ENCODE results near the gene CAPN5. TPM values are rescaled to one million over a fixed set of nuclear protein-coding genes. Genes with fewer than 3 reads are reported as not detected.

The CAPN5 gene
- total and polyA plus RNA-seq, 10 of the 15 experiments (the other 5 are each of a cell fraction or from before 2014, with no cell fraction given): 0.02 to 0.33 (median 0.07) TPM; not detected in 3

DNA sequence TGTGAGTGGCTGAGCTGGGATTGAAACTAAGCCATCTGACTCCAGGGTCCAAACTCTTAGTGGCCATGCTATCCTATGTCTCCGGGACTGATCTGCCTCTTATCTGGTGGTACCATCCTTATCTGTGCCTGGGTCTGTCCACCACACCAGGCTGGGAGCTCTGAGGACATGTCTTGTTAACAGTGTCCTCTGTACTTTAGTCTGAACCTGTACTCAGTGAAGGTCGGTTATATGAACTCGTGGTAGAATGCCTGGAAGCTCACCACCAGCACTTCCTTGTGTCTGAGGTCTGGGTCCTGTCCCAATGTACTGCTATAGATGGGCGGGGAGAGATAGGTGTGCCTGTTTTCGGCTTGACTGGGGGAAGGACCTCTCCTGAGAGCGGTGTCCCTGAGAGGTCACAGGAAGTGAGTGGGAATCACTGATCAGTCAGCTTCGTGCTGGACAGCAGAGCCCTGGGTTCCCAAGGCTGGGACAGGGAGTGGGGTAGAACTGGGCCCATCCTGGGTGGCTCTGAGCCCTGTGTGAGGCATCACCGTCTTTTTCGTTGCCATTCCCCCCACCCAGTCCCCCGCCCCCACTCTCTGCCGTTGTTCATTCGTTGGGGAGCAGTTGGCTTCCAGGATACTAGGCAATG lies 70.1 kb downstream of the CAPN5 start (continued):
- TF ChIP-seq NR2C2 (IDR thresholded peaks at IDR 0.05; ENCODE audit: borderline replicate concordance, control insufficient read depth, insufficient read length, low read depth) (no peak), JUNB (IDR thresholded peaks at IDR 0.05) (no peak), MXI1 (IDR thresholded peaks at IDR 0.05; ENCODE audit: low read depth, low read length) (no peak)
- TF ChIP-seq, protein P1, sequence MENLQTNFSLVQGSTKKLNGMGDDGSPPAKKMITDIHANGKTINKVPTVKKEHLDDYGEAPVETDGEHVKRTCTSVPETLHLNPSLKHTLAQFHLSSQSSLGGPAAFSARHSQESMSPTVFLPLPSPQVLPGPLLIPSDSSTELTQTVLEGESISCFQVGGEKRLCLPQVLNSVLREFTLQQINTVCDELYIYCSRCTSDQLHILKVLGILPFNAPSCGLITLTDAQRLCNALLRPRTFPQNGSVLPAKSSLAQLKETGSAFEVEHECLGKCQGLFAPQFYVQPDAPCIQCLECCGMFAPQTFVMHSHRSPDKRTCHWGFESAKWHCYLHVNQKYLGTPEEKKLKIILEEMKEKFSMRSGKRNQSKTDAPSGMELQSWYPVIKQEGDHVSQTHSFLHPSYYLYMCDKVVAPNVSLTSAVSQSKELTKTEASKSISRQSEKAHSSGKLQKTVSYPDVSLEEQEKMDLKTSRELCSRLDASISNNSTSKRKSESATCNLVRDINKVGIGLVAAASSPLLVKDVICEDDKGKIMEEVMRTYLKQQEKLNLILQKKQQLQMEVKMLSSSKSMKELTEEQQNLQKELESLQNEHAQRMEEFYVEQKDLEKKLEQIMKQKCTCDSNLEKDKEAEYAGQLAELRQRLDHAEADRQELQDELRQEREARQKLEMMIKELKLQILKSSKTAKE (IDR thresholded peaks at IDR 0.05; ENCODE audit: low read depth, poor library complexity, severe bottlenecking): no peak
- TF ChIP-seq, protein P2, sequence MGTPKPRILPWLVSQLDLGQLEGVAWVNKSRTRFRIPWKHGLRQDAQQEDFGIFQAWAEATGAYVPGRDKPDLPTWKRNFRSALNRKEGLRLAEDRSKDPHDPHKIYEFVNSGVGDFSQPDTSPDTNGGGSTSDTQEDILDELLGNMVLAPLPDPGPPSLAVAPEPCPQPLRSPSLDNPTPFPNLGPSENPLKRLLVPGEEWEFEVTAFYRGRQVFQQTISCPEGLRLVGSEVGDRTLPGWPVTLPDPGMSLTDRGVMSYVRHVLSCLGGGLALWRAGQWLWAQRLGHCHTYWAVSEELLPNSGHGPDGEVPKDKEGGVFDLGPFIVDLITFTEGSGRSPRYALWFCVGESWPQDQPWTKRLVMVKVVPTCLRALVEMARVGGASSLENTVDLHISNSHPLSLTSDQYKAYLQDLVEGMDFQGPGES (IDR thresholded peaks at IDR 0.05): no peak

DNA sequence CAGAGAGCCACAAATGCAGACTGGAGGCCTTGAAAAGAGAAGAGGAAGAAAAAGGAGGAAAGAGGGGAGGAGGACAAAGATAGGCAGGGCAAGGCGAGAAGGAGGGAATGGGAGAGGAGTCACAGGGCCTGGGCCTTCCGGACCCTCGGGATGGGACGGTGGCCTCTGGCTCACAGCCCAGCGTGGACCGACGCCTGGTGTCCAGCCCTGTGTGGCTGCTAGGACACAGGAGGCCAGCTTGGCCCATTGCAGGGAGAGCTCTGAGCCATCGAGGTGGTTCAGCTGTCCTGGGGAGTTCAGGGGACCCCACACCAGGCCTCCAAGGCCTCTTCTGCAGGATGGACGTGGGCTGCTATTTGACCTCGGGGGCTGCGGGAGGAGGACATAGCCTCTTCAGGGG lies 70.7 kb downstream of the CAPN5 start:
- 36% methylated on average over 11 of the region's 11 CpGs for WGBS (ENCODE audit: insufficient coverage, insufficient replicate concordance, low lambda C conversion rate, missing lambda C conversion rate)
- no peak for DNase-seq (ENCODE audit: low read depth, low spot score)
- RAD21 ChIA-PET (ENCODE audit: unreplicated experiment): no interaction called here
- H3K9ac ChIP-seq (ENCODE audit: control insufficient read depth, insufficient read depth, low read length): no peak overlapping the region
- BruUV-seq (replicated peaks): no TSS peak
- H3K27ac ChIP-seq (ENCODE audit: control insufficient read depth, insufficient read depth): no peak overlapping the region
- H2AFZ ChIP-seq (ENCODE audit: control insufficient read depth, low read depth, low read length): no peak overlapping the region
- CTCF ChIA-PET: interaction anchor here (0.8 kb wide), 1 partner anchor 11 kb away, joined by 3 read pairs; no protein-coding TSS in a partner anchor
- intact Hi-C loops (cut with micrococcal nuclease; ENCODE audit: unreplicated experiment): no loop called here
- ATAC-seq: no peak
- no peaks in the 10 kb centered on the region for H3K4me1 ChIP-seq (ENCODE audit: control insufficient read depth, insufficient read depth, low read length)
- SMC1A ChIA-PET (ENCODE audit: uncharacterized antibody, unreplicated experiment): no interaction called here
- H3K36me3 ChIP-seq (ENCODE audit: control insufficient read depth in 2 of 2, insufficient read depth in 2 of 2, low read length in 1 of 2): no peaks in the 10 kb centered on the region
- POLR2A ChIA-PET: no interaction called here
- no peaks in the 10 kb centered on the region for H4K20me1 ChIP-seq (ENCODE audit: control insufficient read depth, insufficient read depth)
- no peak overlapping the region for H3K4me2 ChIP-seq (ENCODE audit: control insufficient read depth, insufficient read depth)
- H3K9me3 ChIP-seq (replicated peaks; ENCODE audit: control insufficient read depth, insufficient read depth, low read length): no peaks in the 10 kb centered on the region
- no peak for FAIRE-seq
- in situ Hi-C loops (cut with MboI): no loop called here
- no peaks in the 10 kb centered on the region for H3K79me2 ChIP-seq (ENCODE audit: control insufficient read depth, insufficient read depth, low read length)
- no peak overlapping the region for H3K4me3 ChIP-seq
- H3K27me3 ChIP-seq (replicated peaks in 1 of 2; ENCODE audit: control insufficient read depth in 2 of 2, insufficient read depth in 2 of 2, low read length in 1 of 2): no peaks in the 10 kb centered on the region; a peak in 2 of 4 replicates
- TF ChIP-seq BRCA1 (IDR thresholded peaks at IDR 0.05; ENCODE audit: low read depth, low read length): no peak
- no peak for TF ChIP-seq HDGF (IDR thresholded peaks at IDR 0.05)
- no peak for TF ChIP-seq ESRRA (IDR thresholded peaks at IDR 0.05; ENCODE audit: low read length)
- TF ChIP-seq ZNF207 (IDR thresholded peaks at IDR 0.05; ENCODE audit: borderline replicate concordance): no peak
- TF ChIP-seq ETV6 (conservative IDR thresholded peaks at IDR 0.05 in 1 of 2, IDR thresholded peaks at IDR 0.05 in 1 of 2; ENCODE audit: borderline replicate concordance in 1 of 2, low read depth in 1 of 2): no peak
- TF ChIP-seq TCF3 (IDR thresholded peaks at IDR 0.05; ENCODE audit: borderline replicate concordance, insufficient read depth, low read depth, low read length): no peak
- TF ChIP-seq, protein P3, sequence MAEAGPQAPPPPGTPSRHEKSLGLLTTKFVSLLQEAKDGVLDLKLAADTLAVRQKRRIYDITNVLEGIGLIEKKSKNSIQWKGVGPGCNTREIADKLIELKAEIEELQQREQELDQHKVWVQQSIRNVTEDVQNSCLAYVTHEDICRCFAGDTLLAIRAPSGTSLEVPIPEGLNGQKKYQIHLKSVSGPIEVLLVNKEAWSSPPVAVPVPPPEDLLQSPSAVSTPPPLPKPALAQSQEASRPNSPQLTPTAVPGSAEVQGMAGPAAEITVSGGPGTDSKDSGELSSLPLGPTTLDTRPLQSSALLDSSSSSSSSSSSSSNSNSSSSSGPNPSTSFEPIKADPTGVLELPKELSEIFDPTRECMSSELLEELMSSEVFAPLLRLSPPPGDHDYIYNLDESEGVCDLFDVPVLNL (IDR thresholded peaks at IDR 0.05; ENCODE audit: low read depth, low read length): no peak
- TF ChIP-seq NFXL1 (IDR thresholded peaks at IDR 0.05; ENCODE audit: borderline replicate concordance): no peak
- TF ChIP-seq RELA (IDR thresholded peaks at IDR 0.05; ENCODE audit: borderline replicate concordance, partially characterized antibody): no peak
- TF ChIP-seq MEF2B (IDR thresholded peaks at IDR 0.05; ENCODE audit: partially characterized antibody, poor library complexity, severe bottlenecking): no peak
- TF ChIP-seq, protein P4, sequence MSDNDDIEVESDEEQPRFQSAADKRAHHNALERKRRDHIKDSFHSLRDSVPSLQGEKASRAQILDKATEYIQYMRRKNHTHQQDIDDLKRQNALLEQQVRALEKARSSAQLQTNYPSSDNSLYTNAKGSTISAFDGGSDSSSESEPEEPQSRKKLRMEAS (IDR thresholded peaks at IDR 0.05; ENCODE audit: low read depth, low read length): no peak
